Transverse colon (tissue), 4 donors: ENCODE results near the gene ZSCAN5C.
"Not testable (repeated sequence)": the region's sequence is repeated elsewhere in the genome, so short reads cannot be mapped to it uniquely, and the experiment has no call there.

Experiments used
- POLR2AphosphoS5 ChIP-seq, 3 donors: sonication (generic); formaldehyde crosslinking; IDR thresholded peaks; one replicate each; pipeline ENCODE4 v1.6.1; 2016; ENCODE audit warnings: antibody characterized with exemption in 3 of 3
- TF ChIP-seq, protein P1 (sequence below), 5 experiments: fragments of 200-600 bp in 3 of 5; fragments of 450-650 bp in 2 of 5; sonication (generic) in 3 of 5; IDR thresholded peaks; 1 replicate in 2 of 5; 2 replicates in 3 of 5; pipeline ENCODE4 v1.5.1; 2016 to 2017; ENCODE audit warnings: antibody characterized with exemption in 5 of 5, inconsistent platforms in 3 of 5, mild to moderate bottlenecking in 2 of 5, moderate library complexity in 1 of 5

DNA sequence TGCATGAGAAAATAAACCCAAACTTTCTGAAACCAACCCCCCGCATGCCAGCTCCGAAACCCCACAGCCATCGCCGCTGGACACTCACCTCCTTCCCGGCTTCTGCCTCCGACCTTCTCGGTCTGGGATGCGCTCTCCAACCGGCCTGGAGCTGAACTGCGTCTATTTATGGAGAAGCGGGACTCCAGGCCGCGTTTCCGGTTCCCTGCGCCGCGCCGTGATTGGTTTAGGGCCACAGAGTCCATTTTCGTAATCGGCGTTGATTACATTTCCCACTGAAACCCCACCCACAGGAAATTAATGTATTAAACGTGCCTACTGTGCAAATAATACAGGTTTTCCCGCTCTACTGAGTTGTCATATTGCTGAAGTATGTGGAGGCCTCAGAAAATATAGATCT is 4.4 kb upstream of the ZSCAN5C start, which contains the start of gene ZSCAN5B:
- TF ChIP-seq POLR2AphosphoS5 (IDR thresholded peaks at IDR 0.05) = not testable (repeated sequence)
- TF ChIP-seq, protein P1, sequence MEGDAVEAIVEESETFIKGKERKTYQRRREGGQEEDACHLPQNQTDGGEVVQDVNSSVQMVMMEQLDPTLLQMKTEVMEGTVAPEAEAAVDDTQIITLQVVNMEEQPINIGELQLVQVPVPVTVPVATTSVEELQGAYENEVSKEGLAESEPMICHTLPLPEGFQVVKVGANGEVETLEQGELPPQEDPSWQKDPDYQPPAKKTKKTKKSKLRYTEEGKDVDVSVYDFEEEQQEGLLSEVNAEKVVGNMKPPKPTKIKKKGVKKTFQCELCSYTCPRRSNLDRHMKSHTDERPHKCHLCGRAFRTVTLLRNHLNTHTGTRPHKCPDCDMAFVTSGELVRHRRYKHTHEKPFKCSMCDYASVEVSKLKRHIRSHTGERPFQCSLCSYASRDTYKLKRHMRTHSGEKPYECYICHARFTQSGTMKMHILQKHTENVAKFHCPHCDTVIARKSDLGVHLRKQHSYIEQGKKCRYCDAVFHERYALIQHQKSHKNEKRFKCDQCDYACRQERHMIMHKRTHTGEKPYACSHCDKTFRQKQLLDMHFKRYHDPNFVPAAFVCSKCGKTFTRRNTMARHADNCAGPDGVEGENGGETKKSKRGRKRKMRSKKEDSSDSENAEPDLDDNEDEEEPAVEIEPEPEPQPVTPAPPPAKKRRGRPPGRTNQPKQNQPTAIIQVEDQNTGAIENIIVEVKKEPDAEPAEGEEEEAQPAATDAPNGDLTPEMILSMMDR (IDR thresholded peaks at IDR 0.05) = not testable (repeated sequence)
